Karpas-422 (cell line): ENCODE results near the gene TMEM213. TPM values are rescaled to one million over a fixed set of nuclear protein-coding genes. Genes with fewer than 3 reads are reported as not detected.

Source experiments
- DNase-seq: peaks from one replicate; pipeline ENCODE4 v3.0.0-alpha.2; 2015
- H2AFZ ChIP-seq: fragments of 200-600 bp; sonication (generic); 2 replicates; pipeline ENCODE4 v1.6.1; 2014; ENCODE audit warnings: antibody characterized with exemption, low read length, mixed read lengths
- H3K27ac ChIP-seq: fragments of 200-600 bp; sonication (generic); 2 replicates; pipeline ENCODE4 v1.5.1; 2014; ENCODE audit warnings: mild to moderate bottlenecking, low read length, moderate library complexity
- H3K27me3 ChIP-seq: fragments of 200-600 bp; sonication (generic); 2 replicates; pipeline ENCODE4 v1.6.1; 2014; ENCODE audit warnings: low read length, mixed read lengths
- H3K36me3 ChIP-seq: fragments of 200-600 bp; sonication (generic); 2 replicates; pipeline ENCODE4 v1.6.1; 2014; ENCODE audit warnings: low read length, mixed read lengths; ENCODE audit not compliant: insufficient read depth
- H3K4me1 ChIP-seq: fragments of 200-600 bp; sonication (generic); 2 replicates; pipeline ENCODE4 v1.6.1; 2014; ENCODE audit warnings: mild to moderate bottlenecking, low read length, mixed read lengths
- H3K4me2 ChIP-seq: fragments of 200-600 bp; sonication (generic); 2 replicates; pipeline ENCODE4 v1.6.1; 2014; ENCODE audit warnings: low read length, low read depth, mild to moderate bottlenecking; ENCODE audit not compliant: poor library complexity, severe bottlenecking
- H3K4me3 ChIP-seq: fragments of 200-600 bp; sonication (generic); 2 replicates; pipeline ENCODE4 v1.5.1; 2014; ENCODE audit warnings: mild to moderate bottlenecking, antibody characterized with exemption, low read length, mixed read lengths
- H3K79me2 ChIP-seq: fragments of 200-600 bp; sonication (generic); 2 replicates; pipeline ENCODE4 v1.6.1; 2014; ENCODE audit warnings: mild to moderate bottlenecking, low read length, mixed read lengths
- H3K9ac ChIP-seq: fragments of 200-600 bp; sonication (generic); 2 replicates; pipeline ENCODE4 v1.6.0; 2014; ENCODE audit warnings: low read length
- H3K9me2 ChIP-seq: fragments of 200-600 bp; sonication (generic), shearing (Covaris generic); replicated peaks from 2 replicates; pipeline ENCODE4 v1.6.0; 2014; ENCODE audit warnings: mild to moderate bottlenecking, low read length, moderate library complexity; ENCODE audit not compliant: insufficient read depth
- H3K9me3 ChIP-seq: fragments of 300-700, 200-600 bp; sonication (generic); 2 replicates; pipeline ENCODE4 v1.6.1; 2014; ENCODE audit warnings: low read length, mixed read lengths
- H4K20me1 ChIP-seq: fragments of 200-600 bp; sonication (generic); 2 replicates; pipeline ENCODE4 v1.6.1; 2014; ENCODE audit warnings: mild to moderate bottlenecking, antibody characterized with exemption, low read length, low read depth; ENCODE audit not compliant: insufficient read depth
- total RNA-seq: library from RNA; depleted of rRNA; stranded (reverse); fragments of >200 nt; shearing (Covaris generic); gene quantifications from 2 replicates; pipeline ENCODE4 v1.2.3, GENCODE V29; 2014; ENCODE audit warnings: low replicate concordance

TMEM213 gene
- total RNA-seq, 1 experiment from 2014 or later: not detected

DNA sequence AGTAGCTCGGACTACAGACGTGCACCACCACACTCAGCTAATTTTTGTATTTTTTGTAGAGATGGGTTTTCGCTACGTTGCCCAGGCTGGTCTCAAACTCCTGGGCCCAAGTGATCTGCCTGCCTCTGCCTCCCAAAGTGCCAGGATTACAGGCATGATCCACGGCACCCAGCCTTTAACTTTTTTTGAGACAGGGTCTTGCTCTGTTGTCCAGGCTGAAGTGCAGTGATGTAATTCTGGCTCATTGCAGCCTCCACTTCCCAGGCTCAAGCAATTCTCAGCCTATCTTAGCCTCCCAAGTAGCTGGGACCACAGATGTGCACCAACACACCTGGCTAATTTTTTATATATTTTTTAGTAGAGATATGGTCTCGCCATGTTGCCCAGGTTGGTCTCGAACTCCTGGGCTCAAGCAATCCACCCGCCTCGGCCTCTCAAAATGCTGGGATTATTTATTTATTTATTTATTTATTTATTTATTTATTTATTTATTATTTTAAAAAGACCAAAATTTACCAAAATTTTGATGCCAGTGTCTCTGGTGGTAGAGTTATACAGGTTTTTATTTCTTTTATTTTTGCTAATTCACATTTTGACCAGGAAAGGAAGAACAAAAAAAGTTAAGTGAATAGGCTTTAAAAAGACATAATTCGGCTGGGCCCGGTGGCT, 25.2 kb downstream of the TMEM213 start:
- Histone ChIP-seq H3K9ac (no peak overlapping the region), H3K27me3 (no peaks in the 10 kb centered on the region), H3K27ac (no peak overlapping the region), H3K9me2 (no peaks in the 10 kb centered on the region), H3K9me3 (no peaks in the 10 kb centered on the region), H3K36me3 (no peaks in the 10 kb centered on the region), H3K4me2 (no peak overlapping the region), H2AFZ (no peak overlapping the region), H3K4me3 (no peak overlapping the region), H4K20me1 (no peaks in the 10 kb centered on the region), H3K4me1 (no peaks in the 10 kb centered on the region), H3K79me2 (no peaks in the 10 kb centered on the region)
- DNase-seq: no peak

DNA sequence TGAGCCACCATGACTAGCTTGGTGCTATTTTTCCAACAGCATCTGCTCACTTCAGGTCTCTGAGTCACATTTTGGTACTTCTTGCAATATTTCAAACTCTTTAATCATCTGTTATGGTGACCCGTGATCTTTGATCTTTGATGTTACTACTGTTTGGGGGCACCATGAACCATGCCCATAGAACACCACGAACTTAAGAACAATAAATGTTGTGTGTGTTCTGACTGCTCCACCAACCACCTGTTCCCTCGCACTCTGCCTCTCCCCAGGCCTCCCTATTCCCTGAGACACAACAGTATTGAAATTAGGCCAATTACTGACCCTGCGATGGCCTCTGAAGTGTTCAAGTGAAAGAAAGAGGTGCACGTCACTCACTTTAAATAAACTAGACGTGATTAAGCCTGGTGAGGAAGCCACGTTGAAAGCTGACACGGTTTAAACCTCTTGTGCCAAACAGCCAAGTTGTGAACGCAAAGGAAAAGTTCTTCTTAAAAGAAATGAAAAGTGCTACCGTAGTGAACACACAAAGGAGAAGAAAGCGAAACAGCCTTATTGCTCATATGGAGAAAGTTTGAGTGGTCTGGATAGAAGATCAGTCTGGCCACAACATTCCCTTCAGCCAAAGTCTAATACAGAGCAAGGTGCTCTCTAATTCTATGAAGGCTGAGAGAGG, 27.4 kb downstream of the TMEM213 start:
- Histone ChIP-seq H3K9me3 (no peaks in the 10 kb centered on the region), H2AFZ (no peak overlapping the region), H3K79me2 (no peaks in the 10 kb centered on the region), H3K4me3 (no peak overlapping the region), H3K4me1 (no peaks in the 10 kb centered on the region), H3K36me3 (no peaks in the 10 kb centered on the region), H3K4me2 (no peak overlapping the region), H3K27me3 (no peaks in the 10 kb centered on the region), H4K20me1 (no peaks in the 10 kb centered on the region), H3K27ac (no peak overlapping the region), H3K9me2 (no peaks in the 10 kb centered on the region), H3K9ac (no peak overlapping the region)
- DNase-seq: no peak

DNA sequence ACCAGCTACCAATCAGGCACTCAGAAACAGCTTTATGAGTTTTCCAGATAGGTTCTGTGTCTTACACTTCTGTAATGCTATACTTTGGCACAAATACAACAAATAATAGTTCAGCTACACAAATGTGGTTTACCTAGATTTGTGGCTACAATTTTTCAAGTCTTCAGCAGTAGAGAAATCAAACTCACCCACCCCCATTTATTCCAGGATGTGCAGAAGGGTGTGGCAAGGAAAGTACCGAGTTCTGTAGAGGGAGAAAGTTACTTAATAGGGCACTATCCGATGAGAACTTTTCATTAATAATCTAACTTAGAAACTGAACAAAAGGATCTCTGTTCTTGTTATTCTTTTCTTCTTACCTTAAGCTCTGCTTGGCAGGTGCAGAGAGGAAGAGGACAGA, 30.5 kb downstream of the TMEM213 start:
- Histone ChIP-seq H3K27me3 (no peaks in the 10 kb centered on the region), H3K27ac (no peak overlapping the region), H3K36me3 (no peaks in the 10 kb centered on the region), H3K4me2 (no peak overlapping the region), H2AFZ (no peak overlapping the region), H3K9ac (no peak overlapping the region), H3K4me1 (no peaks in the 10 kb centered on the region), H3K4me3 (no peak overlapping the region), H4K20me1 (no peaks in the 10 kb centered on the region), H3K9me3 (no peaks in the 10 kb centered on the region), H3K9me2 (no peaks in the 10 kb centered on the region), H3K79me2 (no peaks in the 10 kb centered on the region)
- no peak for DNase-seq

- no peak overlapping the region for H2AFZ ChIP-seq
- no peak overlapping the region for H3K9ac ChIP-seq
- H3K4me1 ChIP-seq: no peaks in the 10 kb centered on the region
- H3K9me3 ChIP-seq: no peaks in the 10 kb centered on the region
- no peak for DNase-seq
- no peaks in the 10 kb centered on the region for H3K36me3 ChIP-seq
- H3K4me2 ChIP-seq: no peak overlapping the region
- H3K27ac ChIP-seq: no peak overlapping the region
- no peaks in the 10 kb centered on the region for H4K20me1 ChIP-seq
- no peaks in the 10 kb centered on the region for H3K9me2 ChIP-seq
- H3K4me3 ChIP-seq: no peak overlapping the region
- no peaks in the 10 kb centered on the region for H3K79me2 ChIP-seq
- no peaks in the 10 kb centered on the region for H3K27me3 ChIP-seq
These were observed 31.5 kb downstream of the TMEM213 start for GRCh38 chr7:138829335-138829734.

DNA sequence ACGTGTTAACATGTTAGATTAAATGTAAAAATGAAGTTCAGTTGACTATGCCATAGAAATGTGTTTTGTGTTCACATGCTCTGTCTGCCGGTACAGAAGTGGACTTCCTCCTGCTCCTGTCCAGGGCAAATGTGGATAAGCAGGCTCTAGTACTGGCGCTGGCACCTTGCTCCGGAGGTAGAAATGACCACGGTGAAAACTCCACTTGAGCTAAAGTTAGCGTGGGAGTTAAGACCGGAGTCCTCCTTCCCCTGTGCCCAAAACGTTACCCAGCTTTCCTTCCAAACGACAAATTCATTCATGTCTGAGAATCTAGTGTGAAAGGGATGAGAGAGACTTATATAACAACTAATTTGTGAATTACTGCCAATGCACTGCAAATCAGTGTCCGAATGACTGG, 35.2 kb downstream of the TMEM213 start:
- Histone ChIP-seq H3K27ac (no peak overlapping the region), H2AFZ (no peak overlapping the region), H4K20me1 (no peaks in the 10 kb centered on the region), H3K9me3 (no peaks in the 10 kb centered on the region), H3K9ac (no peak overlapping the region), H3K36me3 (no peaks in the 10 kb centered on the region), H3K79me2 (no peaks in the 10 kb centered on the region), H3K27me3 (no peaks in the 10 kb centered on the region), H3K4me2 (no peak overlapping the region), H3K4me1 (no peaks in the 10 kb centered on the region), H3K4me3 (no peak overlapping the region), H3K9me2 (no peaks in the 10 kb centered on the region)
- DNase-seq: no peak

DNA sequence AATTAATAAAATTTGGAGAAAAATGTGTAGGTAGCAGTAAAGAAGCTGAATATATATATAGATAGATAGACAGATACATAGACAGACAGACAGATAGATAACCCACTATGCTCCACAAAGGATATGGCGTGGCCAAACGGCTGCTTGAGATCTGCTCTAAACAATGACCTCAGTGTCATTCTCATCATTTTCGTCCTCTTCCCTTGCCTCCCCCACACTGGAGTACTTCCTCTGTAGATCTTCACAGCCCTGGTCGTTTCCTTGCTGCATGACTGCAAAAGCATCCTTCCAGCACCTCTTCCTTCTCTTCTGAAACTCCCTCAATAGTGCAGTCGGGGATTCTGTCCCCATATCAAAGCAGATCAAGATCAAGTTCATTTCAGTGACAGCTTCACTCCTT, 35.8 kb downstream of the TMEM213 start:
- Histone ChIP-seq H3K79me2 (no peaks in the 10 kb centered on the region), H3K9ac (no peak overlapping the region), H4K20me1 (no peaks in the 10 kb centered on the region), H3K36me3 (no peaks in the 10 kb centered on the region), H3K27ac (no peak overlapping the region), H3K4me3 (no peak overlapping the region), H3K4me2 (no peak overlapping the region), H3K27me3 (no peaks in the 10 kb centered on the region), H3K9me2 (no peaks in the 10 kb centered on the region), H2AFZ (no peak overlapping the region), H3K4me1 (no peaks in the 10 kb centered on the region), H3K9me3 (no peaks in the 10 kb centered on the region)
- no peak for DNase-seq

DNA sequence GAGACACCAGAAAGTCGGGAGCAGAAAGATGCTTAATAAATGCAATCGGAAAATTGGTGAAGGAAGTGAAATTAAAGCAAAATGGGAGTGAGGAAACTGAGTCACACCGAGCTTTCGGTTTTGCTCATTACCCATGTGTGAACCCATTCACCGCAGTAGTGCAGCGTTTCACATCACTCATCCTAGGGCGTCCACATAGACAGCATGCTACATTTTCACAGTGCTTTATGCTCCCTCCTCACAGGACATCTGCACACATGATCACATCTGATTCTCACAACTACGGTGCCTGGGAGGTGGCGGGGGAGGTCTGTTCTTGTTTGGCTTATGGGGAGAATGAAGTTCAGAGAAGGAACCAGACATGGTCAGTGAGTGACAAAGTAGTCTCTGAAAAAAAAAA, 36.8 kb downstream of the TMEM213 start:
- H3K27ac ChIP-seq: no peak overlapping the region
- H3K4me3 ChIP-seq: no peak overlapping the region
- no peaks in the 10 kb centered on the region for H3K27me3 ChIP-seq
- H3K9me3 ChIP-seq: no peaks in the 10 kb centered on the region
- H4K20me1 ChIP-seq: no peaks in the 10 kb centered on the region
- no peak overlapping the region for H3K4me2 ChIP-seq
- H3K9ac ChIP-seq: no peak overlapping the region
- H3K9me2 ChIP-seq: no peaks in the 10 kb centered on the region
- DNase-seq: no peak
- no peak overlapping the region for H2AFZ ChIP-seq
- H3K79me2 ChIP-seq: no peaks in the 10 kb centered on the region
- H3K36me3 ChIP-seq: no peaks in the 10 kb centered on the region
- H3K4me1 ChIP-seq: no peaks in the 10 kb centered on the region

DNA sequence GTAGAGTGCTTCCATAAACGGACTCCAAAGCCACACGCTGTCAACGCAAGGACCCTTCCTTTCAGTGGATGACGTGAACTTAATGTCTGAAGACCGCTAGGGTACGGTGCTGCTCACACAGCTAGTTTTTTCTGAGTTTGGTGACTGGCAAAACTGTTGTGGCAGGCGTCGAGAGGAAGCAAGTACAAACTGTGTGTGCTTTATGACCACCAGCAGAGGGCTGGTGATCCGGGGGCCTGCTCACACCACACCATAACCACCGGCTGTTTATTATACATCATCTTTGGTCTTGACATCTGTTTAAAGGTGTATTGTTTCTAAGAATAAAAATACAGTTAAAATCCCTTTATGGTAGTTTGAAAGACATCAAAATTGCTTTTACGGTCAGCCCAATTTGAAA, 37.3 kb downstream of the TMEM213 start:
- Histone ChIP-seq H3K4me1 (no peaks in the 10 kb centered on the region), H2AFZ (no peak overlapping the region), H3K4me2 (no peak overlapping the region), H3K9me2 (no peaks in the 10 kb centered on the region), H4K20me1 (no peaks in the 10 kb centered on the region), H3K27ac (no peak overlapping the region), H3K79me2 (no peaks in the 10 kb centered on the region), H3K9ac (no peak overlapping the region), H3K36me3 (no peaks in the 10 kb centered on the region), H3K9me3 (no peaks in the 10 kb centered on the region), H3K27me3 (no peaks in the 10 kb centered on the region), H3K4me3 (no peak overlapping the region)
- no peak for DNase-seq
